GM13977 (cell line): Measurements from ENCODE around the gene SPECC1.

Experiments
- DNase-seq: peaks from one replicate; pipeline ENCODE4 v3.0.0; 2012; ENCODE audit warnings: low spot score
- CTCF ChIP-seq: IDR thresholded peaks from 2 replicates; pipeline ENCODE4 v1.5.1; 2012; ENCODE audit warnings: mild to moderate bottlenecking, control low read depth; ENCODE audit not compliant: insufficient read depth; ENCODE audit errors: extremely low read depth, missing control alignments
- in situ Hi-C: fragments of 300-500 bp; cut with MboI; formaldehyde crosslinking; loops from one replicate; pipeline ENCODE4 v1.12.0; 2022; ENCODE audit warnings: low sequenced_read_pairs, low pct_unique_long_range_greater_than_20kb, mixed read lengths, inconsistent platforms; ENCODE audit not compliant: unreplicated experiment

Gene SPECC1

GRCh38 chr17:19996086-19996485 lies 13.1 kb upstream of the SPECC1 start:
- no peak for DNase-seq
- in situ Hi-C loops: no loop called here
- TF ChIP-seq CTCF: no peak

GRCh38 chr17:19996502-19996901 lies 12.7 kb upstream of the SPECC1 start:
- no peak for DNase-seq
- TF ChIP-seq CTCF: no peak
- in situ Hi-C loops: no loop called here

- in situ Hi-C loops: no loop called here
- DNase-seq: no peak
- TF ChIP-seq CTCF: no peak
Observed at GRCh38 chr17:20008242-20009051, 712 bp upstream of the SPECC1 start.

GRCh38 chr17:20009052-20009301 lies 182 bp upstream of the SPECC1 start:
- no peak for TF ChIP-seq CTCF
- no peak for DNase-seq
- in situ Hi-C loops: no loop called here

- in situ Hi-C loops: no loop called here
- no peak for DNase-seq
- TF ChIP-seq CTCF: no peak
Observed at GRCh38 chr17:20010099-20010863, 1.1 kb downstream of the SPECC1 start.

- in situ Hi-C loops: no loop called here
- TF ChIP-seq CTCF: no peak
- DNase-seq: no peak
Observed at GRCh38 chr17:20010936-20011335, 1.8 kb downstream of the SPECC1 start.
